Chondrocyte (in vitro differentiated cells): ENCODE data around the gene LRRC8C. TPM values are rescaled to one million over a fixed set of nuclear protein-coding genes. Genes with fewer than 3 reads are reported as not detected.
"Not testable (repeated sequence)": the region's sequence is repeated elsewhere in the genome, so short reads cannot be mapped to it uniquely, and the experiment has no call there.

Experiments used
- DNase-seq: peaks from one replicate; pipeline ENCODE4 v3.0.0; 2021; ENCODE audit warnings: mixed read lengths, low spot score
- H3K27ac Mint-ChIP-seq: one replicate; pipeline ENCODE4 v1.8.0; 2021; ENCODE audit warnings: mild to moderate bottlenecking, moderate library complexity, mixed read lengths; ENCODE audit not compliant: unreplicated experiment
- H3K27me3 Mint-ChIP-seq: 2 replicates; pipeline ENCODE4 v1.8.0; 2021; ENCODE audit warnings: low read depth, mixed read lengths
- H3K36me3 Mint-ChIP-seq: 2 replicates; pipeline ENCODE4 v1.8.0; 2021; ENCODE audit warnings: low read depth, mixed read lengths
- H3K4me1 Mint-ChIP-seq: 2 replicates; pipeline ENCODE4 v1.8.0; 2021; ENCODE audit warnings: low read depth, mild to moderate bottlenecking, mixed read lengths
- H3K4me3 Mint-ChIP-seq: one replicate; pipeline ENCODE4 v1.8.0; 2021; ENCODE audit warnings: mild to moderate bottlenecking, moderate library complexity, mixed read lengths; ENCODE audit not compliant: unreplicated experiment
- H3K9me3 Mint-ChIP-seq: 2 replicates; pipeline ENCODE4 v1.8.0; 2021; ENCODE audit warnings: low read depth, mixed read lengths
- total RNA-seq: library from RNA; stranded (reverse); gene quantifications from 3 replicates; pipeline ENCODE4 v1.2.1, GENCODE V29; 2021
- TF ChIP-seq, protein P1 (sequence below): fragments of 200-600 bp; sonication (generic); IDR thresholded peaks from 2 replicates; pipeline ENCODE4 v1.5.0; 2021; ENCODE audit warnings: antibody characterized with exemption, mild to moderate bottlenecking, moderate library complexity

Gene LRRC8C
- total RNA-seq, 1 donor from 2014 or later = 2.3 TPM

GRCh38 chr1:89624314-89624713 is 8.6 kb upstream of the LRRC8C start:
- Mint-ChIP-seq H3K27me3 (no peaks in the 10 kb centered on the region), H3K4me1 (no peaks in the 10 kb centered on the region), H3K9me3 (no peaks in the 10 kb centered on the region), H3K4me3 (no peak overlapping the region), H3K36me3 (no peaks in the 10 kb centered on the region), H3K27ac (no peak overlapping the region)
- TF ChIP-seq, protein P1, sequence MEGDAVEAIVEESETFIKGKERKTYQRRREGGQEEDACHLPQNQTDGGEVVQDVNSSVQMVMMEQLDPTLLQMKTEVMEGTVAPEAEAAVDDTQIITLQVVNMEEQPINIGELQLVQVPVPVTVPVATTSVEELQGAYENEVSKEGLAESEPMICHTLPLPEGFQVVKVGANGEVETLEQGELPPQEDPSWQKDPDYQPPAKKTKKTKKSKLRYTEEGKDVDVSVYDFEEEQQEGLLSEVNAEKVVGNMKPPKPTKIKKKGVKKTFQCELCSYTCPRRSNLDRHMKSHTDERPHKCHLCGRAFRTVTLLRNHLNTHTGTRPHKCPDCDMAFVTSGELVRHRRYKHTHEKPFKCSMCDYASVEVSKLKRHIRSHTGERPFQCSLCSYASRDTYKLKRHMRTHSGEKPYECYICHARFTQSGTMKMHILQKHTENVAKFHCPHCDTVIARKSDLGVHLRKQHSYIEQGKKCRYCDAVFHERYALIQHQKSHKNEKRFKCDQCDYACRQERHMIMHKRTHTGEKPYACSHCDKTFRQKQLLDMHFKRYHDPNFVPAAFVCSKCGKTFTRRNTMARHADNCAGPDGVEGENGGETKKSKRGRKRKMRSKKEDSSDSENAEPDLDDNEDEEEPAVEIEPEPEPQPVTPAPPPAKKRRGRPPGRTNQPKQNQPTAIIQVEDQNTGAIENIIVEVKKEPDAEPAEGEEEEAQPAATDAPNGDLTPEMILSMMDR = no peak
- no peak for DNase-seq

DNA sequence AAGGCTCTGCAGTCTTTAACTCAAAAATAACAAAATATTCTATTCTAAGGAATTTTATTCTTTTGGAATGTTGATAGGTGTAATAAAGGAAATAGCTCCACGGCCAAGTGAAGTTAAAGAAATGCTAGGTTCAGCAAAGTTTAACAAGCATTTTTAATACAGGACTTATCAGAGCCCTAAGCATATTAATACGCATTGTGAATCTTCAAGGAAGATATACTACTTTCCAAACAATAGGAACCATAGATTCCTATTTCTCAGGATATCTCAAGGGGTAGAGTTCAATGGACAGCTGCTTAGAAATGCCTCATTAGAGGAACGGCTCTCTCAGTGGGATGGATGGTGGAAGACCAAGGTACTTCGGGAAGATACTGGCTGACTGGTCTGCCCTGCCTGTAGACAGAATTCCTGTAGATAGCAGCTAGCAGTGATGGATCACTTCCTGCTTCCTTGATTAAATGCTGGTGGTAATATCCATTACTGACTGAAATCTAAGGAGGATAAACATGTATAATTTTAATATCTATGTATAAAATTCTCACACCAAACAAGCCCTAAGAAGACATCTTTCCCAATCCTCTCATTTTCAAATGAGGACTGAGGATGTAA is 8.1 kb upstream of the LRRC8C start:
- DNase-seq = no peak
- H3K36me3 Mint-ChIP-seq = no peaks in the 10 kb centered on the region
- no peaks in the 10 kb centered on the region for H3K4me1 Mint-ChIP-seq
- no peak overlapping the region for H3K27ac Mint-ChIP-seq
- H3K27me3 Mint-ChIP-seq = no peaks in the 10 kb centered on the region
- no peak overlapping the region for H3K4me3 Mint-ChIP-seq
- TF ChIP-seq, protein P1 = no peak
- H3K9me3 Mint-ChIP-seq = no peaks in the 10 kb centered on the region

GRCh38 chr1:89627596-89627962 is 5.3 kb upstream of the LRRC8C start:
- TF ChIP-seq, protein P1 = no peak
- DNase-seq = no peak
- Mint-ChIP-seq H3K27me3 (no peaks in the 10 kb centered on the region), H3K4me3 (no peak overlapping the region), H3K9me3 (no peaks in the 10 kb centered on the region), H3K4me1 (peaks cover 9% of the 10 kb centered on the region), H3K27ac (no peak overlapping the region), H3K36me3 (no peaks in the 10 kb centered on the region)

DNA sequence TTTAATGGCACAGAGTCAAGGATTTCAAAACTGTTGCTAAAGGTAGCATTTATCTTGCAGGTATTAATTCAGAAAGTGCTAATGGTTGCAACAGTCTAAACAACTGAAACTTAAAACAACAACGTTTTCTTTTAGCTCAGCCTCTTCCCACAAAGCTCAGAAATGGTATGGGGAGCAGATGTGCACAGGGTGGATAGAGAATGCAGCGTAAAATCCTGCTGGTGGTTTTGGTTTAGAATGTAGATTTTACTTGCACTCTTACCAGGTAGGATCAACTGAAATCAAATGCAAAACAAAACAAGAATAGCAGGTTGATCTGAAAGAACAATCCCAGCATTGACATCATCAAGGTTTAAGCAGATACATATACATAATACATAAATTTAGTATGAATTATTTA is 3.8 kb upstream of the LRRC8C start:
- no peaks in the 10 kb centered on the region for H3K9me3 Mint-ChIP-seq
- TF ChIP-seq, protein P1 = no peak
- DNase-seq = no peak
- H3K27ac Mint-ChIP-seq = no peak overlapping the region
- H3K27me3 Mint-ChIP-seq = no peaks in the 10 kb centered on the region
- H3K36me3 Mint-ChIP-seq = no peaks in the 10 kb centered on the region
- no peak overlapping the region for H3K4me3 Mint-ChIP-seq
- H3K4me1 Mint-ChIP-seq = peaks cover 14% of the 10 kb centered on the region

DNA sequence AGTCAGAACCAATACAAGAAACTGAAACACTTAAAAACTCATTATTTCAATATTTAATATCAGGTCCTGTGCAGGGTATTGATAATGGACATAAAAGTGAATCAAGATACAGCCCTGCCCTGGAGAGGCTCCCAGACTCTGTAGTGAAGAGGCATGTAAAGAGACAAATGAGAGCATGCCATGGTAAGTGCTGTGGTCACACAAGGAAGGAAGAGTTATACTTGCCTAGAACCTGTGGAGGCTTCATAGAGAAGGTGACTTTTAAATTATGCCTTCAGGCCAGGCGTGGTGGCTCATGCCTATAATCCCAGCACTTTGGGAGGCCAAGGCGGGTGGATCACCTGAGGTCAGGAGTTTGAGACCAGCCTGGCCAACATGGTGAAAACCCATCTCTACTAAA is 3.3 kb upstream of the LRRC8C start:
- not testable (repeated sequence) for H3K4me3 Mint-ChIP-seq, H3K27me3 Mint-ChIP-seq, DNase-seq, H3K36me3 Mint-ChIP-seq, H3K27ac Mint-ChIP-seq, H3K9me3 Mint-ChIP-seq
- peaks cover 17% of the 10 kb centered on the region for H3K4me1 Mint-ChIP-seq

GRCh38 chr1:89630048-89630447 is 2.9 kb upstream of the LRRC8C start:
- Mint-ChIP-seq H3K4me1 (peaks cover 17% of the 10 kb centered on the region), H3K27me3 (no peaks in the 10 kb centered on the region), H3K4me3 (no peak overlapping the region), H3K36me3 (no peaks in the 10 kb centered on the region), H3K27ac (no peak overlapping the region), H3K9me3 (no peaks in the 10 kb centered on the region)
- DNase-seq = no peak
- TF ChIP-seq, protein P1 = peak; percentile 29
